GM18502 (cell line): ENCODE data around the gene OBP2B.

Experiments used
- ATAC-seq: cut with Tn5 transposase; IDR thresholded peaks from one replicate; pipeline ENCODE4 v1.9.1; 2021; ENCODE audit warnings: mild to moderate bottlenecking; ENCODE audit not compliant: unreplicated experiment, poor library complexity

Gene OBP2B

GRCh38 chr9:133202688-133203453 lies 6.2 kb downstream of the OBP2B start:
- ATAC-seq, result no peak

- ATAC-seq, result no peak
Observed at GRCh38 chr9:133202145-133202513, 6.9 kb downstream of the OBP2B start.

GRCh38 chr9:133201424-133202144 lies 7.5 kb downstream of the OBP2B start:
- ATAC-seq, result no peak

GRCh38 chr9:133200631-133201030 lies 8.4 kb downstream of the OBP2B start:
- no peak for ATAC-seq

GRCh38 chr9:133199648-133200321 lies 9.3 kb downstream of the OBP2B start:
- ATAC-seq, result no peak

GRCh38 chr9:133195029-133195428 lies 14.0 kb downstream of the OBP2B start:
- no peak for ATAC-seq

GRCh38 chr9:133194597-133194996 lies 14.5 kb downstream of the OBP2B start:
- ATAC-seq, result no peak

GRCh38 chr9:133191989-133192388 lies 17.1 kb downstream of the OBP2B start:
- ATAC-seq, result no peak

- no peak for ATAC-seq
Observed at GRCh38 chr9:133189826-133190225, 19.2 kb downstream of the OBP2B start.

GRCh38 chr9:133188843-133189180 lies 20.2 kb downstream of the OBP2B start:
- no peak for ATAC-seq

GRCh38 chr9:133188006-133188842 lies 20.8 kb downstream of the OBP2B start:
- ATAC-seq, result no peak

GRCh38 chr9:133187561-133188005 lies 21.5 kb downstream of the OBP2B start:
- no peak for ATAC-seq

- ATAC-seq, result no peak
Observed at GRCh38 chr9:133186736-133187135, 22.3 kb downstream of the OBP2B start.

GRCh38 chr9:133184971-133185370 lies 24.1 kb downstream of the OBP2B start:
- no peak for ATAC-seq

GRCh38 chr9:133182151-133182550 lies 26.9 kb downstream of the OBP2B start:
- no peak for ATAC-seq

GRCh38 chr9:133181561-133181960 lies 27.5 kb downstream of the OBP2B start:
- ATAC-seq, result no peak

- ATAC-seq, result no peak
Observed at GRCh38 chr9:133180953-133181352, 28.1 kb downstream of the OBP2B start.

GRCh38 chr9:133173056-133173455 lies 36.0 kb downstream of the OBP2B start:
- no peak for ATAC-seq

GRCh38 chr9:133171161-133171961 lies 37.7 kb downstream of the OBP2B start:
- no peak for ATAC-seq

GRCh38 chr9:133170716-133171115 lies 38.3 kb downstream of the OBP2B start:
- no peak for ATAC-seq
